Stimulated activated naive CD4-positive, alpha-beta T cell (primary cell): ENCODE results near the gene METRNL.

Experiments used
- DNase-seq, 6 experiments: peaks; one replicate each; lab custom pipeline; 2025; lab: John Stamatoyannopoulos, UW

METRNL gene

DNA sequence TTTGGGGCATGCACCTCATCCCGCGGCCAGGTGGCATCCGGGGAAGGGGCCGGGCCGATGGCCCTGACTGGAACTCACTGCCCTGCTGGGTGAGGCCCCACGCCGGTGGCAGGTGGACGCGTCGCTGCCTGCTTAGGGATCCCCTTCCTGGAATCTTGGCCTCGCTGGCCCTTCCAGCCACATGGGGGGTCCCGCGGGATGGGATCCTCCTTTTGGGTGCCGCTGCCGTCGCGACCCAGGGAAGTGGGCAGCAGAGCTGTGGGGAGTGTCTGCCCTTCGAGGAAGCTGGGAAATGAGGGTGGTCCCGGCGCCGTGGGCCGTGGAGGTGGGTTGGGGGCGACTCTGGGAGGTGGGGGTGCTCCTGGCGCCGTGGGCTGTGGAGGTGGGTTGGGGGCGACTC lies 12.8 kb downstream of the METRNL start:
- no peak for DNase-seq

- DNase-seq: no peak
Measured at GRCh38 chr17:83092931-83093330, 13.5 kb downstream of the METRNL start.

DNA sequence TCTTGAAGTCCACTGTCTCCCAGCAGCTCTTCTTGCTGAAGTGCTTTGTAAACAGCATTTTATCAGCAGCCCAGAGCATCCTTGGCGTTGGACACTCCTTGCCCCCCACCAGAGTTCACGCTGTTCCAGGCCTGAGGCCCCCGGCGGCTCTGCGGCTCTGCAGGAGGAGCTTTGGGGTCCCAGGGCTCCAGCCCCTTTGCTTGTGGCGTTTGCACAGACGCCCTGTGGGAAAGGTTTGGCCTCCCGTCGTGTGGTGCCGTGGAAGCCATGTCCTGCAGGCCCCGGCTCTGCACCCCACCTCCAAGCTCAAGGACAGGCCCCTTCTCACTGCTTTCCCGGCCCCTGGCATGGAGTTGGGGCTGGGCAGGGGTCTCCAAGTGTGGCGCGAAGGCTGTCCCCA lies 14.1 kb downstream of the METRNL start:
- no peak for DNase-seq

GRCh38 chr17:83094291-83094690 lies 14.9 kb downstream of the METRNL start:
- DNase-seq: no peak

- no peak for DNase-seq
Measured at GRCh38 chr17:83095016-83095415, 15.6 kb downstream of the METRNL start.

DNA sequence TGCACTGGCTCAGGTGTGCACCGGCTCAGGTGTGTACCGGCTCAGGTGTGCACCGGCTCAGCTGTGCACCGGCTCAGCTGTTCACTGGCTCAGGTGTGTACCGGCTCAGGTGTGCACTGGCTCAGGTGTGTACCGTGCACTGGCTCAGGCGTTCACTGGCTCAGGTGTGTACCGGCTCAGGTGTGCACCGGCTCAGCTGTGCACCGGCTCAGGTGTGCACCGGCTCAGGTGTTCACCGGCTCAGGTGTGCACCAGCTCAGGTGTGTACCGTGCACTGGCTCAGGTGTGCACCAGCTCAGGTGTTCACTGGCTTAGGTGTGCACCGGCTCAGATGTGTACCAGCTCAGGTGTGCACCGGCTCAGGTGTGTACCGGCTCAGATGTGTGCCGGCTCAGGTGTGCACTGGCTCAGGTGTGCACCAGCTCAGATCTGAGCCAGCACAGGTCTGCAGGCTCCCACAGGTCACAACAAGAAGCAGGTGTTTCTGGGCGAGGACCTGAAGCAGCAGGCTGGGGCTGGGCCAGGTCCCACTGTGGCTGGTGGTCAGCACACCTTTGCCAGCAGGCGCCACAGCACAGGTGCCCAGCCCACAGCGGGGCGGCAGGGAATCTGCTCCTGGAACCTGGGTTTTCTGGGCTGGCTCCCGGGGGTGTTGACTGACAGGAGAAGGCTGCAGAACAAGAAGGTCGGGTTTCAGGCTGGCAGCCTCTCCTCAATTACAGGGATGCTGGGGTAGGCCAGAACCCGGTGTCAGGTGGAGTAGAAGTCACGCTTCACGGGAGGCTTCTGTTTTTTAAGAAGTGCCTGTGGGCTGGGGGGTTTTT lies 17.2 kb downstream of the METRNL start:
- no peak for DNase-seq

GRCh38 chr17:83097831-83098230 lies 18.4 kb downstream of the METRNL start:
- no peak for DNase-seq

DNA sequence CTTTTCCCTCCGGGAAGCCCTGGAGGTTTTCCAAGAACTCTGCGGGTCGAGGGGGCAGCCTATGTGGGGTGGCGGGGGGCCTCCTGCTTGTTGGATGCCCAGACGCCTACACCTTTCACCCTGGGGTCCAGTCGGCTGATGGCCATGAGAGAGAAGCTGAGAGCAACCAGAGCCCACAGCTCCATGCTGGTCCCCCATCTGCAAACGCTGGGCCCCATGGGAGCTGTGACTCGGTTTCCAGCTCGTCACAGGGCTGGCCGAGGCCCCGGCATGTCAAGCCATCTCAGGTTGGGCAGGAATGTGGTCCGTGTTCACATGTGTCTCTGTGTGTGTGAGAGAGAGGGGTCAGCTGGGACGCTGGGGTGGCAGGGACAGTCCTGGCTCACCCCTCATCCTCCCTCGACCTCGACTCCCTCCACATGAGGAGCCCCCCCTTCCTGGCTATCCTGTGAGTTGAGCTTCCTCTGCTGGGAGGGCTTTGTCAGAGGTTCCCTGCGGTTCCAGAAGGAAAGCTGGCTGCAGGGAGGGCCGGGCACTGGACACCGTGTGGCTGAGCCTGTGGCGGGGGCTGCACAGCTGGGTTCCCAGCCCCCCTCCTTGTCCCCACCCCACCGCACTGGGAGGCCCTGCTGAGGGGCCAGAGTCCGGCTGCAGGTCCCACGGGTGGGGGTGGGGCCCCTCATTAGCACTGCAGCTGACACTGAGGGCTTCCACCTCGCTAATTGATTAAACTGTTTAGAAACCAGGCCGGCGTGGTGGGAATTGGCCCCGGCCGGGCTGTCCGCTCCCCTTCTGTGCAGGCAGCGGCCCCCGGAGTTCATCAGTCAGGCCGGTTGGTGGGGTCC lies 19.1 kb downstream of the METRNL start:
- peak in 1 of 6 experiments; percentile 3 for DNase-seq

- DNase-seq: no peak
Measured at GRCh38 chr17:83099086-83099555, 19.7 kb downstream of the METRNL start.

DNA sequence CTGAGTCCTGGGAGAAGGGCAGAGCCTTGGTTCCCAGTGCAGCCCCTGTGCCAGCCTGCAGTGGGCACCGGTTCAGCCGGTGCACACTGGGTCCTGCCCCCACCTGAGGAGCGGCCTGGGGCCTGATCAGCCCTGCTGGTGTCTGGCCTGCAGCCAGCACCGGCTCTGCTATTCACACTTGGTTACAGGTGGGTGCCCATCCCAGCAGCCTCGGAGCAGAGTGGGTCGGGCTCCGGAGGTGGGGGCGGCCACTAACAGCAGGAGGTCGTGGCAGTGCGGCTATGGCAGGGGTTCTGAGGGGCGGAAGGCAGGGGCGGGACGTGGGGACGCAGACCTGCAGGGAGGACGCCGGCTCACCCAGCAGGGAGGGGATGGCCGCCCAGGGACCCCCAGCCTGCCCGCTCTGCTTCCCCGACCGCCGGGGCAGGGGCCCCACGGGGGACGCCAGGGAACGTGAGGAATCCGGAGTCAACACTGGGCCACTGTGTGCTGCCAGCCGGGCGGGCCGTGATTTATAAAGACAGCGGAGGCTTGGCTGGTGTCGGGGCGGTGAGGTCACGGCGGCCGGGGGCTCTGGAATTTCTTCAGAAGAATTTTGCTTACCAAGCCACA lies 20.3 kb downstream of the METRNL start:
- no peak for DNase-seq

GRCh38 chr17:83100220-83100852 lies 20.9 kb downstream of the METRNL start:
- no peak for DNase-seq

DNA sequence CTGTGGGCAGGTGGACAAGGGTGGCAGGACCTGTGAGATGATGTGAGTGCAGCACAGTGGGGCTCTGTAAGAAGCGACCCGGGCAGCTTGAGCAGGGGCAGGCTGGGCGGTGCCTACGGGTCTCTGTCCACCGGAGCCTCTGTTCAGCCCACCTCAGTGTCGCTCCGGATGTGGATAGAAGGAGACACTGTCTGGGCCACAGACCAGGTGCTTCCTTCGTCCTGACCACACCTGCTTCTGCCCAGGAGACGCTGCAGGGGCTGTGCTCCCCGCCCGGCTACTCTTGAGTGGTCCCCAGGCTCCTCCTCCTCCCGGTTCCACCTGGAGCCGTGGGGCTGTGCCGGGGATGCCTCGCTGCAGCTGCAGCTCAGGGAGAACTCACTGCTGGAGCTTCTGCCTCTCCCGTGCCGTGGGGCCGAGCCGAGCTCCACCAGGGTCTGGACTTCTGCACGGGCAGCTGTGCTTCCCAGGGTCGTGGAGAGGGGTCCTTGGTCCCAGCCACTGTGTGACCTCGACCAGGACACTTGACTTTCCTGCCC lies 21.5 kb downstream of the METRNL start:
- DNase-seq: no peak

GRCh38 chr17:83101805-83102480 lies 22.5 kb downstream of the METRNL start:
- no peak for DNase-seq

DNA sequence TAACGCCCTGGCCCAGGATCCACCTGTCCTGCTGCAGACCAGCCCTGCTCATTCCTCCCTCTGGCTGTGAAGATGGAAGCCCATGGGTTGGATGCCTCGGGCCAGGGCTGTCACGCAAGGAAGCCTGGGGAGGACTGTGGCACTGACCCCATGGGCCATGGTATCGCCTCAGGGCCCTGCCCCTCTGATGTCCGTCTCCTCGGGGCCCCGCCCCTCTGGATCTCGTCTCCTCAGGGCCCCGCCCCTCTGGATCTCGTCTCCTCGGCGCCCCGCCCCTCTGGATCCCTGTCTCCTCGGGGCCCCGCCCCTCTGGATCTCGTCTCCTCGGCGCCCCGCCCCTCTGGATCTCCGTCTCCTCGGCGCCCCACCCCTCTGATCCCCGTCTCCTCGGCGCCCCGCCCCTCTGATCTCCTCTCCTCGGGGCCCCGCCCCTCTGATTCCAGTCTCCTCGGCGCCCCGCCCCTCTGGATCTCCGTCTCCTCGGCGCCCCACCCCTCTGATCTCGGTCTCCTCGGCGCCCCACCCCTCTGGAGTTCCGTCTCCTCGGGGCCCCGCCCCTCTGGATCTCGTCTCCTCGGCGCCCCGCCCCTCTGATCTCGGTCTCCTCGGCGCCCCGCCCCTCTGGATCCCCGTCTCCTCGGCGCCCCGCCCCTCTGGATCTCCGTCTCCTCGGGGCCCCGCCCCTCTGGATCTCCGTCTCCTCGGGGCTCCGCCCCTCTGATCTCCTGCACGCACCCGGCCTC lies 24.0 kb downstream of the METRNL start:
- DNase-seq: no peak

DNA sequence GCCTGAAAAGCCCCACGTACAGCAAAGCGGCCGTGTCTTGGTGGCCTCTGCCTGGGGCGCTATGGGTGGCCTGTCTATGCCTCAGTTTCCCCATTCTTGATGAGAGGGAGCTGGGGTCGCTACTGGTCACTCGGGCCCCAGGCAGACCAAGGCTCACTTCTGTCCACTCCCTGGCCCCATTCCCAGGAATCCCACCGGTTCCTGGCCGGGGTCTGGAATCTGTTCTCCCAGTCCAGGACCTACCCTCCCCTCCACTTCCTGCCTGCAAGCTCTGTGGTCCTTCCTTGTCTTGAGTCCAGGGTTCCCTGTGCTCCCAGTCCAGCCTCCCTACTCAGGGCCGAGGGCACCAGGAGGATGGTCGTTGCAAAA lies 24.5 kb downstream of the METRNL start:
- no peak for DNase-seq

- DNase-seq: no peak
Measured at GRCh38 chr17:83104577-83105505, 25.4 kb downstream of the METRNL start.

DNA sequence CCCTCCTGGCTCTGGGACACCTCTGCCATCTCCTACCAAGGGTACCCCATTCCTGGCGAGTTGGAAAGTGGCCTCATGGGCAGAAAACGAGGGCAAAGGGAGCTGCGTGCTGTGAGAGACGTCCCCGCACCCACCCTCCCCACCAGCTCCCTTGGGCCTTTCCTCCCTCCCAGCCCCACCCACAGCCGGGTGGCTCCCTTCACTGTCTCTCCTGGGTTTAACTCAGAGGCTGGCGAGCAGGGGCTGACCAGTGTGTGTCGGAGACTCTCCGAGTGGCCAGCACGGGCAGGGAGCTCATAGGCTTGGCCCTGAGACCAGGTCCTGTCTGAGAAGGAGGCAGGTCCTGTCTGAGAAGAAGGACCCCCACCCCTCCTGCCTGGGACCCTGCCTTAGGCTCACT lies 26.1 kb downstream of the METRNL start:
- DNase-seq: no peak

GRCh38 chr17:83106056-83106588 lies 26.7 kb downstream of the METRNL start:
- no peak for DNase-seq
